Measurements from ENCODE around the gene FAM209B.
A peak's percentile ranks its signal among the peaks of the same experiment; 100 is the strongest.
"Not testable (repeated sequence)": the region's sequence is repeated elsewhere in the genome, so short reads cannot be mapped to it uniquely, and the experiment has no call there.

Gene FAM209B

GRCh38 chr20:56532946-56533345, at the start of gene FAM209B:
TSS of gene FAM209B (plus strand) at chr20:56533246. CDS start at chr20:56533342, 96 bp downstream.
- DNase-seq, result not testable (repeated sequence)

- no peak for DNase-seq
These were observed 49.1 kb upstream of the FAM209B start for GRCh38 chr20:56483970-56484369.

- DNase-seq, result no peak
These were observed 45.8 kb upstream of the FAM209B start for GRCh38 chr20:56487216-56487615.

GRCh38 chr20:56488566-56488965, 44.5 kb upstream of the FAM209B start:
- no peak for DNase-seq

- DNase-seq, result no peak
These were observed 31.9 kb upstream of the FAM209B start for GRCh38 chr20:56501116-56501515.

GRCh38 chr20:56503916-56504315, 29.1 kb upstream of the FAM209B start:
- no peak for DNase-seq

- no peak for DNase-seq
These were observed 28.6 kb upstream of the FAM209B start for GRCh38 chr20:56504373-56505005.

- DNase-seq, result no peak
These were observed 26.9 kb upstream of the FAM209B start for GRCh38 chr20:56506103-56506502.

GRCh38 chr20:56511926-56512325, 21.1 kb upstream of the FAM209B start:
- DNase-seq, result no peak

- peak; percentile 3 for DNase-seq
These were observed 19.6 kb upstream of the FAM209B start for GRCh38 chr20:56513161-56514150.

- no peak for DNase-seq
These were observed 16.4 kb upstream of the FAM209B start for GRCh38 chr20:56516631-56517030.

GRCh38 chr20:56517211-56517610, 15.8 kb upstream of the FAM209B start:
- DNase-seq, result no peak

- no peak for DNase-seq
These were observed 15.4 kb upstream of the FAM209B start for GRCh38 chr20:56517641-56518040.

- DNase-seq, result no peak
These were observed 14.9 kb upstream of the FAM209B start for GRCh38 chr20:56518126-56518525.

- DNase-seq, result no peak
These were observed 14.2 kb upstream of the FAM209B start for GRCh38 chr20:56518721-56519398.

- no peak for DNase-seq
These were observed 13.5 kb upstream of the FAM209B start for GRCh38 chr20:56519551-56519950.

GRCh38 chr20:56520180-56520579, 12.9 kb upstream of the FAM209B start:
- no peak for DNase-seq

GRCh38 chr20:56520746-56521354, 12.2 kb upstream of the FAM209B start:
- DNase-seq, result not testable (repeated sequence)

- no peak for DNase-seq
These were observed 10.7 kb upstream of the FAM209B start for GRCh38 chr20:56522311-56522710.

- not testable (repeated sequence) for DNase-seq
These were observed 8.6 kb upstream of the FAM209B start, which contains the start of gene FAM209A for GRCh38 chr20:56524444-56524843. TSS of gene FAM209A (plus strand) at chr20:56524744. CDS start at chr20:56524809, 65 bp downstream.

- no peak for DNase-seq
These were observed 5.5 kb upstream of the FAM209B start for GRCh38 chr20:56527521-56527920.

GRCh38 chr20:56537997-56538396, 5.0 kb downstream of the FAM209B start:
- DNase-seq, result no peak

GRCh38 chr20:56540415-56540814, 7.4 kb downstream of the FAM209B start:
- peak; percentile 15 for DNase-seq

Measured in fibroblast of upper back skin (primary cell).